Activated T-cell treated with anti-CD3 and anti-CD28 coated beads, Interleukin-2, amount 50 U/mL, for 72 hours (primary cell): Measurements from ENCODE around the gene ZFP64. TPM values are rescaled to one million over a fixed set of nuclear protein-coding genes. Genes with fewer than 3 reads are reported as not detected.

ENCODE experiments used
- ATAC-seq, 2 donors: fragments of 150-1000 bp; cut with Tn5 transposase; replicated peaks in 1 of 2; 2 replicates each; pipeline ENCODE4 v1.10.0; 2021; ENCODE audit warnings: moderate library complexity in 2 of 2, mild to moderate bottlenecking in 1 of 2
- DNase-seq, 2 donors: peaks; one replicate each; pipeline ENCODE4 v3.0.0; 2021 to 2022; ENCODE audit warnings: mixed read lengths in 1 of 2
- H3K27ac Mint-ChIP-seq: one replicate; pipeline ENCODE4 v1.8.0; 2022; ENCODE audit warnings: mild to moderate bottlenecking, moderate library complexity, mixed read lengths
- H3K27me3 Mint-ChIP-seq: one replicate; pipeline ENCODE4 v1.8.0; 2022; ENCODE audit warnings: low read depth, mixed read lengths
- H3K36me3 Mint-ChIP-seq, 2 donors: one replicate each; pipeline ENCODE4 v1.8.0; 2022; ENCODE audit warnings: mixed read lengths in 2 of 2, mild to moderate bottlenecking in 1 of 2; ENCODE audit not compliant: insufficient read depth in 2 of 2
- H3K4me1 Mint-ChIP-seq: one replicate; pipeline ENCODE4 v1.8.0; 2022; ENCODE audit warnings: low read depth, mixed read lengths
- H3K4me3 Mint-ChIP-seq, 2 donors: one replicate each; pipeline ENCODE4 v1.8.0; 2022; ENCODE audit warnings: mild to moderate bottlenecking in 2 of 2, mixed read lengths in 2 of 2, moderate library complexity in 2 of 2
- H3K9me3 Mint-ChIP-seq, 2 donors: one replicate each; pipeline ENCODE4 v1.8.0; 2022; ENCODE audit warnings: mixed read lengths in 2 of 2
- total RNA-seq, 2 donors: library from RNA; stranded (reverse); gene quantifications; one replicate each; pipeline ENCODE4 v1.2.3, GENCODE V29; 2022

Gene ZFP64
- total RNA-seq, 2 donors from 2014 or later: 11.6 to 12.4 TPM

DNA sequence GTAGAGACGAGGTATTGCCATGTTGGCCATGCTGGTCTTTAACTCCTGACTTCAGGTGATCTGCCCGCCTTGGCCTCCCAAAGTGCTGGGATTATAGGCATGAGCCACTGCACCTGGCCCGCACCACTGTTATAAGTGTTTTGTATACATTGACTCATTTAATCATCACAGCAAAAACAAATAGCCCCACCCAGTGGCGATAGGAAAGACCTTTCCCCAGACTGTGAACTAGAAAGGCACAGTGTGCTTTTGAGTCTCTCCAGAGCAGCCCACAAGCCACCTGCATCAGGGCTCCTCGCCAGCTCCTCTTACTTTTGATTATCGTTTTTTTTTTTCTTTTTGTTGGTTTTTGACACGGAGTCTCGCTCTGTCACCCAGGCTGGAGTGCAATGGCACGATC is 27.9 kb upstream of the ZFP64 start:
- no peak for ATAC-seq
- DNase-seq: no peak
- H3K9me3 Mint-ChIP-seq: peaks cover 6 to 8% of the 10 kb centered on the region in 2 donors
- no peak overlapping the region for H3K27ac Mint-ChIP-seq
- H3K4me1 Mint-ChIP-seq: no peaks in the 10 kb centered on the region
- H3K27me3 Mint-ChIP-seq: peaks cover 18% of the 10 kb centered on the region
- H3K4me3 Mint-ChIP-seq: no peak overlapping the region
- peaks cover 7% of the 10 kb centered on the region in 2 donors for H3K36me3 Mint-ChIP-seq

DNA sequence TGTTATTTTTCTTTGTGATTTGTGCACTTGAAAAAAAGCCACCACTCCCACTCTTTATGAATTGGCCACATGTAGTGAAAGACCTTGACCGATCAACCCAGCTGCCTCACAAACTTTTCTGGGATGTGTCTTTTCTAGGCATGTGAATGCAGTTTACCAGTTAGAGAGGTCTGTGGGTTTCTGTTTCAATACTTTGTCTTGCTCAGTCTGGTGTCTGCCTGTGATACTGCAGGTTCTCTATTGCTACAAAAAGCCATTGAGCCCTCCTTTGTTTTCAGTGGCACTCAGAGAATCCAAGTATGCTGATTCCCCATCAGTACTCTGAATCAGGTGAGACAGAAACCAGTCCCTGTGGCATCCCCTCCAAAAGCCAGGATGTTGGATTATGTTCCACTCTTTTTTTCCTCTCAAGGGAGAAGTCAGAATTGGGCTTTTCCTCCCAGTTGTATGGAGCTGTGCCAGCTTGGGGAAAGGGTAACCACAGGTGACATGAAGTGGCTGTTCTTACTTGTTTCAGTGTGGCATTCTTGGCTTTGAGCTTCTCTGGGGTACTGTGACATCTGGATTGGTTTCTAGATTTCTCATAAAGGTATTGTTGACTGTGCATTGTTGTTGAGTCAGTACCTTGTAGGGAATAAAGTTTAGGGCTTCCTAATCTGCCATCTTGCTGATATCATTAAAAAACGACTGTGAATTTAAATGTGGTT is 26.3 kb upstream of the ZFP64 start:
- Mint-ChIP-seq H3K36me3 (peaks cover 7% of the 10 kb centered on the region in 2 donors), H3K9me3 (peaks cover 8% of the 10 kb centered on the region in 2 donors), H3K27me3 (peaks cover 31% of the 10 kb centered on the region), H3K4me1 (no peaks in the 10 kb centered on the region), H3K27ac (no peak overlapping the region), H3K4me3 (no peak overlapping the region)
- no peak for ATAC-seq
- DNase-seq: no peak

DNA sequence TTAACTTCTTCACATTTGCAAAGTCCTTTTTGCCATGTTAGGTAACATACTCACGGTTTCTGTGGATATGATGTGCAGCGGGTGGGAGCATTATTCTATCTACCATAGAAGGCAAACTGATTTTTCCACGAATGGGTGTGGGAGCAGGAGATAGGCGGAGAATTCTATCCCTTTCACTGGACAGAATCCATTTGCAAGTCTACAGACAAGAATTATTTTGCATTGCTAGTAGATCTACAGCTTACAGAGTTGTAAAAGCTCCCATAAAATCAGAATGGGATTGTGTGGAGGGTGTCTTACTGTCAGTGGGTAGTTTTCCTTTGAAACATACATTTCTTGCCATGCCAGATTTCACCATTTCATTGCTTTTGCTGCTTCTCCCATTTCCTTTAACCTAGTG is 22.4 kb upstream of the ZFP64 start:
- H3K4me1 Mint-ChIP-seq: no peaks in the 10 kb centered on the region
- DNase-seq (no peak), ATAC-seq (no peak)
- peaks cover 3 to 6% of the 10 kb centered on the region in 2 donors for H3K9me3 Mint-ChIP-seq
- no peak overlapping the region for H3K4me3 Mint-ChIP-seq
- H3K27ac Mint-ChIP-seq: no peak overlapping the region
- H3K27me3 Mint-ChIP-seq: peaks cover 31% of the 10 kb centered on the region
- H3K36me3 Mint-ChIP-seq: peaks cover 2 to 3% of the 10 kb centered on the region in 2 donors

DNA sequence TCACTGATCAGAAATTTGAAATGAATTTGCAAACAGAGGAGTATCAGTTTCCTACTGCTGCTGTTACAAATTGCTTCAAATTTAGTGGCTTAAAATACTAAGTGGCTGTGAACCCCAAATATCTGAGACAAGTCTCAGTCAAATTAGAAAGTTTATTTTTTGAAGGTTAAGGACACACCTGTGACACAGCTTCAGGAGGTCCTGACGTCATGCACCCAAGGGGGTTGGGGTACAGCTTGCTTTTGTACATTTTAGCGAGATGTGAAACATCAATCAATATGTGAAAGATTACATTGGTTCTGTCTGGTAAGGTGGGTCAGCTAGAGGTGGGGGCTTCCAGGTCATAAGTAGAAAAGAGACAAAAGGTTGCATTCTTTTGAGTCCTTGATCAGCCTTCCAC is 21.4 kb upstream of the ZFP64 start:
- H3K4me1 Mint-ChIP-seq: no peaks in the 10 kb centered on the region
- peaks cover 31% of the 10 kb centered on the region for H3K27me3 Mint-ChIP-seq
- peaks cover 2% of the 10 kb centered on the region in 2 donors for H3K36me3 Mint-ChIP-seq
- peaks cover 3 to 6% of the 10 kb centered on the region in 2 donors for H3K9me3 Mint-ChIP-seq
- DNase-seq (no peak), ATAC-seq (no peak)
- no peak overlapping the region for H3K4me3 Mint-ChIP-seq
- H3K27ac Mint-ChIP-seq: no peak overlapping the region

DNA sequence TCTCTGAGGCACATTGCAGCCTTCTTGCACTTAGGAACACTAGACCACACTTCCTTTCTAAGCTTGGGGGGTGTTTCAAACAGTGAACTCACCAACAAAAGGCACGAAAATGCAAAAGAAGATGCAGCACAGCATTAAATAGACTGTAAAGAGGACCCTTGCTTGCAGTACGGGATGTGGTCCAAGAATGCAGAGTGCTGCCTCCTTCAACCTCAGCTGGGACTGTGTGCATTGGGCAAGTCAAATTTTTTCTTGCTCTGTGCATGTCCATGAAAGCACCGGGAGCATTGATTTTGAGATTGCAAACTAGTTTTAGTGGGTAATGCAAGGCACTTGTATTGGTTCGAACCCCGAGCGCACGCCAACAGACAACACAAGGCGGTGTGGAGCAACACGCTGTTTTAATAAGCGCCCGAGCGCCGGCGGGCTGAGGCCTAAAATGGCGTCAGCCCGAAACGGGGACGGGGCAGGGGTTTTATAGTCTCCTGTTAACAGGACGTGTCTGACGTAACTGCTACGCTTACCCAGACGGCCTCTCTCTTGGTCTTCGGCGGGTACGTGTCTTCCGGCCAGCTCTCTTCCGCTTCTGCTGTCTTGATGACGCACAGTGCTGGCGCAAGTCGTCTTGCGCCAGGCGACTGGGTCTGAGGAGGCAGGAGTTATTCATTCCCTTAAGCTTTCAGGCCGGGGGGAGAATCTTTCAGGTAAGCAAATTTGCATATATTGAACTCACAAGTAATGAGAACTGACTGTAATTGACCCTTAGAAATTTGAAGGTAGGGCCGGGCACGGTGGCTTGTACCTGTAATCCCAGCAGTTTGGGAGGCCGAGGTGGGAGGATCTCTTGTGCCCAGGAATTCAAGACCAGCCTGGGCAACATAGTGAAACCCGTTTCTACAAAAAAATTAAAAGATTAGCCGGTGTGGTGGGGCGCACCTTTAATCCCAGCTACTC is 18.7 kb upstream of the ZFP64 start:
- H3K27me3 Mint-ChIP-seq: peaks cover 29% of the 10 kb centered on the region
- H3K27ac Mint-ChIP-seq: no peak overlapping the region
- no peak overlapping the region for H3K4me3 Mint-ChIP-seq
- no peaks in the 10 kb centered on the region for H3K4me1 Mint-ChIP-seq
- H3K9me3 Mint-ChIP-seq: peaks cover 0 to 4% of the 10 kb centered on the region in 2 donors
- DNase-seq: no peak
- H3K36me3 Mint-ChIP-seq: peaks cover 0 to 2% of the 10 kb centered on the region in 2 donors
- no peak for ATAC-seq

DNA sequence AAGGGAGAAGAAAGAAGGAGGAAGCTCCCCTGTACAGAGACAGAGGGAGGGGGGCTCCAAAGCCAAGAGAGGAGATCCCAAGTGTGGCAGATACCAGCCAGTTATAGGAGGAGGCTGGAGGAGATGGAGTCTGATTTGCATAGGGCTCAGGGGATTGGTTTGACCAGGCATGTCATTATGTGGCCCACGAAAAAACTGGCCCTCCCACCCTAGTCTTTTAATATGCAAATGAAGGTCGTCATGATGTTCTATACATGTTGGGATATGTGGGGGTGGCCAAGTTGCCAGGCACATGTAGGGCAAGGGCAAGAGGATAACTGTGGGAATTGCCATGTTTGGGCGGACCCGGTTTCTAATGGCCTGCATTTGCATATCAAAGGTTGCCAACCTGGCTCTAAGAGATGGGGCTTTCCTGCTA is 17.6 kb upstream of the ZFP64 start:
- ATAC-seq (no peak), DNase-seq (no peak)
- Mint-ChIP-seq H3K4me3 (no peak overlapping the region), H3K9me3 (peaks cover 0 to 4% of the 10 kb centered on the region in 2 donors), H3K36me3 (peaks cover 0 to 2% of the 10 kb centered on the region in 2 donors), H3K4me1 (no peaks in the 10 kb centered on the region), H3K27ac (no peak overlapping the region), H3K27me3 (peaks cover 29% of the 10 kb centered on the region)

DNA sequence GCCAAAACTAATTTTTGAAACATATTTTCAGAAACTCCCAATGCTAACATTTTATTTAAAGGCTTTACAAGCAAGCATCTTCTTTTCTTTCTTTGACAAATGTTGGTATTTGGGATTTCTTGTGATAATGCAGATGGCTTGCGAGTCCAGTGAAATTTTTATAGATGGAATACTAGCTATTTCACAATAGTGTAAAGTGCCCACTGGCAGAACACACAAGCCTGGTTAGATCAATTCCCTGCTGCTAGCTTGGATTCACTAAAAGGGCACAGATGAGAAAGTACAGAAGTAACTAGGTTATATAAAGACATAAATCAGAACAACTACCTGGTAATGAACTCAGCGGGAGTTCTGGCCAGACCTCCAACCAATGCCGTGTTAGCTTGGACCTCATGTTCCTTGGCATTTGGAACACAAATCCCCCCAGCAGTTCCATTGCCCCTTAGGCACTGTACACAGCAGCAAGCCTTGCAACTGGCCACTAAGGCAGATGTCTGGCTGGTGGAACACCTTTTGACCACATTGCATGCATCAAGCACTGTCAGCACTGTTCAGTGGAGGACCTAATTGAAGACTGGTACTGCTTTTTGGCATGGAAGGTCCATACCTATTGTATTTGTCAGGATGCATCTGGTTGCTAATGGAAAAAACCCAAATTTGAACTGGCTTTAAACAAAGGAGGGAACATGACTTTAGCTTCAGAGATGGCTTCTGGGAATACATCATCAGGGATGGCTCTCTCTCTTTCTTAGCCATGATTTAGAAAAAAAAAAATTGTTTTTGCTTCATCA is 15.6 kb upstream of the ZFP64 start:
- ATAC-seq: no peak
- Mint-ChIP-seq H3K27me3 (peaks cover 16% of the 10 kb centered on the region), H3K27ac (no peak overlapping the region), H3K36me3 (peaks cover 0 to 2% of the 10 kb centered on the region in 2 donors), H3K9me3 (peaks cover 0 to 3% of the 10 kb centered on the region in 2 donors), H3K4me3 (no peak overlapping the region), H3K4me1 (no peaks in the 10 kb centered on the region)
- no peak for DNase-seq

DNA sequence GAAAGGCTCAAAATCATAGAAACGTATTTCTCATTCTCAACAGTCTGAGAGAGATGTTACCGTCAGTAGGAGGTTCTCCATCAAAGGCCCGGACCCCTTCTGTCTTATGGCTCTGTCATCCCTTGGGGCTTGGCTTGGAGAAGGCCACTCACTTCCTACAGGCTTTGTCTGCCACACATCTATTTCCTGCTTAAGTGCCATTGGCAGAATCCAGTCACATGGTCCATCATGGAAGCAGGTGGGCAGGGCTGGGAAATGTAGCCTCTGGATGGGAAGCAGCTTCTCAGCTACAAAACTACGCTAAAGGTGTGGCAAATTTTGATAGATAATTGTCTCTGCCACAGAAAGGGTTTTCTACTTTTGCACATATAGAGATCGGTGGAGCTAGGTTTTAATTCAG is 12.6 kb upstream of the ZFP64 start:
- no peak for DNase-seq
- Mint-ChIP-seq H3K27me3 (peaks cover 16% of the 10 kb centered on the region), H3K4me1 (no peaks in the 10 kb centered on the region), H3K4me3 (no peak overlapping the region), H3K9me3 (no peaks in the 10 kb centered on the region), H3K36me3 (no peaks in the 10 kb centered on the region), H3K27ac (no peak overlapping the region)
- no peak for ATAC-seq

DNA sequence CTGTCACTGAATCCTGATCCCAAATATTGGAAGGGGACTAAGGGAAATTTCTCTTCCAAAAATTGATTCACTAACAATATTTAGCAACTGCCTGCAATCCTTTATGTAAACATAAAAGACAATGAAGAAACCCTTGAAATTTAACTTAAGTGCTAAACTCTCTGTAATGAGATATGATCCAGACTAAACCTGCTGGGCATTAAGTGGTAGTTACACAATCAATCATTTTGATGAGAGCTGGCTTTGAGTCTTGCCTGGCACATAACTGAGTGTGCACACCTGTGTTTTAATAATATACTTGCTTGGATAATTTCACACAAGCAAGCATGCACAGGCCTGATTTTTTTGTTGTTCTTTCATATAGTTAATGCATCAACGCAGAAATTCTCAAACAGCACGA is 9.8 kb upstream of the ZFP64 start:
- no peak for DNase-seq
- Mint-ChIP-seq H3K36me3 (no peaks in the 10 kb centered on the region), H3K9me3 (no peaks in the 10 kb centered on the region), H3K27ac (no peak overlapping the region), H3K4me3 (no peak overlapping the region), H3K4me1 (no peaks in the 10 kb centered on the region), H3K27me3 (no peaks in the 10 kb centered on the region)
- no peak for ATAC-seq

DNA sequence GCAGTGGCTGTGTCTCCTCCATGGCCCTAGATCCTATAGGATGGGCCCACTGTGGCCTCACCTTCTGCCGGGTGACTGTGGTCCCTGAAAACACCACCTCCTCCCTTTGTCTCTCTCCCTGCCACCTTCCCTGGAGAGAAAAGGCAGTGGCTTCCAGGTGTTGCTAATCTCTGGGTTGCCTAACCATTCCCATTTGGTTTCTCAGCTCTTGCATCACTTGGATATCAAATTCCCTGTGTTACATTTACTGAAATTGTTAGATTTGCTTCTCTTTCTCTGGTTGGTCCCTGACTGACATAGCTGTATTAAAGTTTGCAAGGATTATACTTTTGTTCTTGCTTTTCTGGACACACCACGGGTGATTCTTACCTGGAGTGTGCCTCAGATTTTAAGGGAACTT is 9.3 kb upstream of the ZFP64 start:
- no peaks in the 10 kb centered on the region for H3K27me3 Mint-ChIP-seq
- no peaks in the 10 kb centered on the region for H3K4me1 Mint-ChIP-seq
- no peaks in the 10 kb centered on the region for H3K36me3 Mint-ChIP-seq
- no peak for DNase-seq
- no peak for ATAC-seq
- no peak overlapping the region for H3K4me3 Mint-ChIP-seq
- H3K27ac Mint-ChIP-seq: no peak overlapping the region
- H3K9me3 Mint-ChIP-seq: no peaks in the 10 kb centered on the region

DNA sequence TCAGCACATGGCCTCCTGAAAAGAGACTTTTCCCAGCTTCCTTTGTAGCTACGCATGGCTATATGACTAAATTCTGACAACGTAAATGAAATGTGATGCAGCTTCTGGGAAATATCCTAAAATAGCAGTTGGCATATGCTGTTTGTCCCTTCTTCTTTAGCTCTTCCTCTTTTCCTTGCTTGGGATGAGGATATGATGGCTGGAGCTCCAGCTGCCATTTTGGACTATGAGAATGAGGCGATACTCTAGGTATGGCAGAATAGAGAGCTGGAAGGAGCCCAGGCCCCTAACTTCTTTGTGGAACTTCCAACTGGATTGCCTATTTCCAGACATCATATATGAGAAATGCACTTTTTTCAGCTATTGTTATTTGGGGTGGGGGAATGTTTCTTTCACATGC is 5.3 kb upstream of the ZFP64 start:
- H3K4me3 Mint-ChIP-seq: no peak overlapping the region
- no peak overlapping the region for H3K27ac Mint-ChIP-seq
- H3K9me3 Mint-ChIP-seq: no peaks in the 10 kb centered on the region
- no peaks in the 10 kb centered on the region for H3K36me3 Mint-ChIP-seq
- no peak for DNase-seq
- peaks cover 10% of the 10 kb centered on the region for H3K4me1 Mint-ChIP-seq
- H3K27me3 Mint-ChIP-seq: no peaks in the 10 kb centered on the region
- no peak for ATAC-seq

DNA sequence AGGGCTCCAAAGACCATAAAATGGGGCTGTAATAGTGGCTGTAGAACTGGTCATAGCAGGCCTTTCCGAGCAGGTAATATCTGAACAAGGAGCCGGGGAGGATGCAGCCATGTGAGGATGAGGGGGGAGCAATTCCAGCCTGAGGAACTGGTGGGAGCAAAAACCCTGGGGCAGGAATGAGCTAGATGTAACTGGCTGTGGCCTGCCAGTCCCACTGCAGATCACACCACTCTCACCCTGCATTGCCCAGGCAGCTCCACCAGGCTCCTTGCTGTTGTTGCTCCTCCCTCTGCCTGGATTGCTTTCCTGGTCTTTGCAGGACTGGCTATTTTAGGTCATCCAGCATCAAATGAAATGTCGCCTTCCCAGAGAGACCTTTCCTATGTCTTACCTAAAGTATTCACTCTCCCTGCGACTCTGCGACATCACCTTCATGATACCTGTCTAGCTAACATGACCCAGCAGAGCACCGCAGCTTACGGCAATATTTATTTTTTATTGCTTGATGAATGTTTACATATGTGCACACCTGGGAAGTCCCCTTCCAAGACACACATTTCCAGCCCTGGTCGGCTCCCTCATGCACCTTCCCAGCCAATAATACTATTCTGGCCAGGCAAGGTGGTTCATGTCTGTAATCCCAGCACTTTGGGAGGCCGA is 2.4 kb upstream of the ZFP64 start:
- Mint-ChIP-seq H3K4me3 (no peak overlapping the region), H3K27me3 (no peaks in the 10 kb centered on the region), H3K27ac (no peak overlapping the region), H3K36me3 (no peaks in the 10 kb centered on the region), H3K9me3 (no peaks in the 10 kb centered on the region), H3K4me1 (peaks cover 18% of the 10 kb centered on the region)
- no peak for ATAC-seq
- no peak for DNase-seq
